GM19193 (cell line): ENCODE data around the gene MSI2.

Experiments used
- POLR2A ChIP-seq: IDR thresholded peaks from 4 replicates; pipeline ENCODE4 v1.6.1; 2011; ENCODE audit not compliant: insufficient read depth, insufficient read length; ENCODE audit errors: extremely low read depth

Gene MSI2

GRCh38 chr17:57294629-57295501 is 38.5 kb downstream of the MSI2 start:
- TF ChIP-seq POLR2A: no peak

DNA sequence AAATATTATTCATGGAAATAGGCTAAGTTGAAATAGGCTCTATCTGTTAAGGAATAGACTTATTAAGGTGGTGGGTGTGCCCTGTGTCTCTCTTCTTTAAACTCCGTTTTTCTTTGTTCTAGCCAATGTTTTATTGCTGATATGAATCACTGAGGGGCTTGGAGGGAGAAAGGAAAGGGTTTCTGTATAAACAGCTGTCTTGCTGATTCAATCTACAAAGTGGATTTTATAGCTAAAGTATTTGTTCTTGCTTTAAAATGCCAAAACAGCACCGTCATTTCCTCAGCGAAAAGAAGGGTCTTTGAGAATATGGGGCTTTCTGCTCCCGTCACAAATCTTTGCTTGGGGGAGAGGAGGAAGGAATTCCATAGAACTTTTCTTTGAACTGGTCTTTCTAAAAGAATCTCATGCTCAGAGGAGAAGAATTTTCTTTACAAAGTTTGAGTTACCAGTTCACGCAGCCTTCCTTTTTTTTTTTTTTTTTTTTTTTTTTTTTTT is 39.3 kb downstream of the MSI2 start:
- TF ChIP-seq POLR2A: no peak

GRCh38 chr17:57296231-57296630 is 39.9 kb downstream of the MSI2 start:
- no peak for TF ChIP-seq POLR2A

DNA sequence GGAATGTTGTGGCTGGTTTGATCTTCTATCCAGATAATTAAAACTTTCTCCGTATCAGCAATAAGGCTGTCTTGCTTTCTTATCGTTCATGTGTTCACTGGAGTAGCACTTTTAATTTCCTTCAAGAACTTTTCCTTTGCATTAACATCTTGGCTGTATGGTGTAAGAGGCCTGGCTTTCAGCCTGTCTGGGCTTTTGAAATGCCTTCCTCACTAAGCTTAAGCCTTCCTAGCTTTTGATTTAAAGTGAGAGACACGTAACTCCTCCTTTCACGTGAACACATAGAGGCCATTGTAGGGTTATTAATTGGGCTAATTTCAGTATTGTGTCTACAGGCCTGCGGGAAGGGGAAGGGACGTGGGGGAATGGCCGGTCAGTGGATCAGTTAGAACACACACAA is 42.9 kb downstream of the MSI2 start:
- TF ChIP-seq POLR2A: no peak

DNA sequence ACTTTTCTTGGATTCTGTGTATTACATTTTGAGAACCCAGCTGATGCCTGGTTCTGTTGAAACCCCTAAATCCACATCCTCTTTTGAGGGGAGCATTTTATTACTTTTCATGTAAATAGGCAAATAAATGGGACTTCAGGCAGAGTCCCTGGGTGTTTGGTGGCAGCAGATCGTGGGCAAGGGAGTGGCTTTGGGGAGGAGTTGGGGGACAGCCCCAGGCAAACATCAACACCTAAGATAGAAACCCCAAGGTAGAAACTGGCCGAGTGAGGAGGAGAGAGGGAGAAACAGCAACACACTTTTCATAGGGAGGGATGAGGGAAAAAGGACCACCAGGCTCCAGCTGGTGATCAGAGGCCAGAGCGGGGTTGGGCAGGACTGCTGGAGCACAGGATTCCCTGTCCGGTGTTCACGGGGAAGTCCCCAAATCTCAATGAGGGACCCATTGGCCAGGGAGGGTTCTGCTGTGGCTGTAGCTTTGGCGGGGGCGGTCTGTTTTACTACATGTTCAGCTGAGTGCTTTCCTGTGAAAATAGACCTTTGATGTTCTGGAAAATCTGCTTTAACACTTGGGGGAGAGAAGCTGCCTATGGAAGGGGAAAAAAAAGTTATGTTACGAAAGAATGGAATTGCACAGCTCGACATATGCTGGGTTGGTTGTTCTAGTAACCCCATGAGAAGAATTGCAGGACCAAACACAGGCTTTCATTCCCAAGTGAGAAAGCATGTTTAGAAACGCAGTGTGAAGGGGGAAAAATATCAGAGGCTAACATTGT is 46.6 kb downstream of the MSI2 start:
- no peak for TF ChIP-seq POLR2A

- no peak for TF ChIP-seq POLR2A
Observed at GRCh38 chr17:57305144-57305728, 48.9 kb downstream of the MSI2 start.

- no peak for TF ChIP-seq POLR2A
Observed at GRCh38 chr17:57305908-57306504, 49.7 kb downstream of the MSI2 start.

DNA sequence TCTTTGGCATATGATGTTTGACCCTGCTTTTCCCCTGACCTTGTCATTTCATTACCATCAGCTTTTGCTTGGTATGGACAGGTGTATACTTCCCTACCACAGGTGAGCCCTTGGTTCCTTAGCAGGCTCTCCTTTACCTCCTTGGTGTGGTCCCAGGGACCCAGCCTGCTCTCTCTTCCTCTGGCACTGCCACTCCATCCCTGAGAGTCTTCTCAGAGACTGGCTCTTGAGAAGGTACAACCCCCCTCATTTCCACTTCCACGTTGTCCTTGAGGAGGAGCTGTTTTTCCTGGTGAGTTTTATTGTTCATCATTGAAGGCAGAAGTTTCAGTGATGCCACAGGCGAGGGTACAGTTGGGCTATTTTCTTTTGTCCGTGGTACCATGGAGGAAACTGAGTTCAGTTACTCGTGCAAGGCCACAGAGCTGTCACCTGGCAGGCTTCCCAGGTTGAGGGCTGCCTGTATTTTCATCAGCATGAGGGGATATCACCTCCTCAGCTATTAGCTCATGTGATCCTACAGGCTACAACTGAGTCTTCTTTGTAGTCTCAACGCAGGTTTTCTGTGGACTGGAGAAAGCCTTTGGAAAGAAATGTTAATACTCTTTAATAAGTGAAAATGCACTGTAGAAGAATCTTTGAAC is 52.3 kb downstream of the MSI2 start:
- no peak for TF ChIP-seq POLR2A

DNA sequence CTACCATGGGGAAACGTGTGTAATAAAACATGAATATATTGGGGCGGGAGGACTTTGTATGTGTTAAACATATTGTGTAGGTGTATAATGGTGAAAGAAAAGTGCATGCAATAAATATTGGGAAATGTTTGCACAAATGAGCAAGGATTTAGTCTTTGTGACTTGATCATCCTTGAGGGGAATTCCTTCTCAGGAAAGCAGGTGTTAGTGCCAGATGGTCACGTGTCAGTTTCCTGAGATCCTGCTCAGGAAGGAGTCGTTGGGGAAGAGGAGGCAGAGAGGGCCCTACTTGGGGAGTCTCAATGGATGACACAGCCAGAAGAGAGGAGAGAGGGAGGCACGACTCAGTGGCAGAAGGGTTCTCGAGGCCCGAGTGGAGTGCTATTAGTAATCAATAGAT is 53.2 kb downstream of the MSI2 start:
- TF ChIP-seq POLR2A: no peak

DNA sequence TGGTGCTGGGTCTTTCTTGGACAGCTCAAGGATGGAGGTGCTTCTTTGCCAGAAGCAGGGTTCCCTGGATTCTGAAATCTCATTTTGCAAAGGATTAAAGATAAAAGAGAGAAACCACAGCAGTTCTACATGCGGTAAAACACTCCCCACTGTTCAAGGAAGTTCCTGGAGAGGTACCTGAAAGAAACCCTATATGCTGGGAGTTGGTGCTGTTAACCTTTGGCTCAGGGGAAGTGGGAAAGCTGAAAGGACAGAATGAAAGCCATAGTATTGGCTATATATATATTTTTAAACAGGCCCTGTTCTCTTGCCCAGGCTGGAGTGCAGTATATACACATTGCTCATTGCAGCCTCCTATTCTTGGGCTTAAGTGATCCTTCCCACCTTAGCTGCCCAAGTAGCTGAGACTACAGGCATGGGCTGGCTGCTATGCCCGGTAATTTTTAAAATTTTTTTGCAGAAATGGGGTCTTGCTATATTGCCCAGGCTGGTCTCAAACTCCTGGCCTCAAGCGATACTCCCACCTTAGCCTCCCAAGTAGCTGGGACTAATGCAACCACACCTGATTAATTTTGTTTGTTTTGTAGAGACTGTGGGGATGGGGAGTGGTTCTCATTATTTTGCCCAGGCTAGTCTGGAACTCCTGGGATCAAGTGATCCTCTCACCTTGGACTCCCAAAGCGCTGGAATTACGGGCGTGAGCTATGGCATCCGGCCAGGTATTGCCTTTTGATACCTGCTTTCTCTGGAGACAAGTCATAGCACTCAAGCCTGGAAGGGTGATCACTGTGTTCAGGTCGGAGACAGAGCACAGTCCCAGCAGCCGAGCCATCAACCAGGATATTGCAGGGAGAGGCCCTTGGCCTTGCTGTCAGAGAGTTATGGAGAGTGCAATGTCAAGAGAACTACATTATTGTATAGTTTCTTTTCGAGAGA is 55.2 kb downstream of the MSI2 start:
- no peak for TF ChIP-seq POLR2A

DNA sequence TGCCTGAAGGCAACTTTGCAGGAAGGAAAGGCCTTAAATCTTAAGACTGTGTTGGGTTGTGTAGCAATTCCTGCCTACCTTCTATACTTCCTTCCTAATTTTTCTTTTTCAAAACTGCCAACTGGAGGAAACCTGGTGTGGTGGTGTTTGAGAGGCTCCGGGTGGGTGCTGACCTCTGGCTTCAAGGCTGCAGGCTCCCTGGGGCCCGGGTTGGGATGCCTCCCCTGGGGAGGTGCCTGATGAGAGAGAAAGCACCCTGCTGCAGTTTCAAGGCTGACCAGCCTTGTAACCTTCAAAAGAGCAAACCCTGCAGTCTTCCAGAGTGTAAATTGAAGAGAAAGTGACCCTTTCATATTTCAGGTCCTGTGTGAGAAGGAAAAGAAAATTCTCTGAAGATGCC is 55.9 kb downstream of the MSI2 start:
- no peak for TF ChIP-seq POLR2A

GRCh38 chr17:57313097-57313835 is 56.9 kb downstream of the MSI2 start:
- TF ChIP-seq POLR2A: no peak
